ENCODE data around the gene KCNJ9. TPM values are rescaled to one million over a fixed set of nuclear protein-coding genes. Genes with fewer than 3 reads are reported as not detected.

KCNJ9 gene
- total RNA-seq, 1 experiment from 2014 or later = 0.09 TPM

GRCh38 chr1:160091666-160092223 is 10.4 kb downstream of the KCNJ9 start:
- Mint-ChIP-seq H3K4me3 (no peak overlapping the region), H3K36me3 (ENCODE audit: insufficient read depth in 1 of 3, low read depth in 3 of 3) (peaks cover 13 to 47% (median 40%) of the 10 kb centered on the region in 3 experiments), H3K9me3 (no peaks in the 10 kb centered on the region), H3K27me3 (ENCODE audit: low read depth) (no peaks in the 10 kb centered on the region; the same call in 1 of the 2 replicates), H3K4me1 (peaks cover 21 to 24% of the 10 kb centered on the region in 2 experiments), H3K27ac (0 out of 7 replicates have a peak overlapping the region, but pooled peaks of 2 of the 3 experiments have one; percentile 28 to 39)
- no CpG with 5 or more reads among the region's 5 CpGs for WGBS (ENCODE audit: extremely low coverage, insufficient read length, low lambda C conversion rate)
- H3K4me2 ChIP-seq (ENCODE audit: insufficient read depth, insufficient read length, low read length) = no peak overlapping the region
- H3K79me1 ChIP-seq (ENCODE audit: insufficient read depth, low read depth, low read length, poor library complexity, severe bottlenecking) = no peaks in the 10 kb centered on the region
- no peak for DNase-seq
- TF ChIP-seq CTCF (conservative IDR thresholded peaks at IDR 0.05) = no peak
- peaks cover 3% of the 10 kb centered on the region for H3K23me2 ChIP-seq (ENCODE audit: insufficient read length, low read depth, low read length, poor library complexity, severe bottlenecking)
- H3K14ac ChIP-seq (ENCODE audit: insufficient read depth, low read length) = no peak overlapping the region
- no peaks in the 10 kb centered on the region for H3K27me3 ChIP-seq (ENCODE audit: insufficient read depth, low read length)
- H3K18ac ChIP-seq (ENCODE audit: insufficient read length, low read depth, low read length) = no peak overlapping the region
- H4K5ac ChIP-seq (ENCODE audit: insufficient read length, low read depth, low read length) = no peak overlapping the region
- H2BK12ac ChIP-seq (ENCODE audit: insufficient read length, low read depth, low read length) = no peak overlapping the region
- no peak overlapping the region for H2BK5ac ChIP-seq (ENCODE audit: insufficient read length, low read length)
- H4K8ac ChIP-seq (replicated peaks; ENCODE audit: insufficient read length, low read depth, low read length) = no peak overlapping the region
- no peak overlapping the region for H4K91ac ChIP-seq (ENCODE audit: insufficient read length, low read depth, low read length)
- H3K56ac ChIP-seq (ENCODE audit: insufficient read length, low read depth, low read length) = no peak overlapping the region
- no peak overlapping the region for H3K9ac ChIP-seq (ENCODE audit: extremely low read depth, insufficient read length, low read length)
- no peak overlapping the region for H2BK120ac ChIP-seq (ENCODE audit: low read depth, low read length, poor library complexity, severe bottlenecking)
- H4K20me1 ChIP-seq (ENCODE audit: control insufficient read depth, insufficient read depth, insufficient read length) = no peaks in the 10 kb centered on the region
- no peaks in the 10 kb centered on the region for H3K9me3 ChIP-seq (ENCODE audit: control insufficient read depth, low read depth, low read length)
- H2BK15ac ChIP-seq (ENCODE audit: low read depth, low read length) = no peak overlapping the region
- no peak overlapping the region for H3K23ac ChIP-seq (ENCODE audit: insufficient read length, low read depth, low read length)
- H3K27ac ChIP-seq (ENCODE audit: insufficient read length, low read depth, low read length) = no peak overlapping the region
- H3K79me2 ChIP-seq (ENCODE audit: insufficient read depth, low read length) = peaks cover under 1% of the 10 kb centered on the region; the same call in 1 of the 2 replicates
- no peak overlapping the region for H2BK20ac ChIP-seq (ENCODE audit: low read depth, low read length, poor library complexity, severe bottlenecking)
- H3K4me1 ChIP-seq (ENCODE audit: insufficient read depth, low read length) = peaks cover 13% of the 10 kb centered on the region
- no peak overlapping the region for H2AFZ ChIP-seq (ENCODE audit: low read length)
- no peak overlapping the region for H2AK5ac ChIP-seq (ENCODE audit: insufficient read length, low read length)
- no peak overlapping the region for H3T11ph ChIP-seq (ENCODE audit: low read length)
- H3K4ac ChIP-seq (ENCODE audit: low read depth, low read length) = no peak overlapping the region
